HepG2 (cell line): Measurements from ENCODE around the gene KLF16. TPM values are rescaled to one million over a fixed set of nuclear protein-coding genes. Genes with fewer than 3 reads are reported as not detected.
A peak's percentile ranks its signal among the peaks of the same experiment; 100 is the strongest.

Source experiments
- CHCHD3 ChIP-seq: sonication (generic); formaldehyde crosslinking; IDR thresholded peaks from 2 replicates; pipeline ENCODE4 v1.8.0; 2022; ENCODE audit warnings: mild to moderate bottlenecking, missing genetic modification reagents, moderate library complexity
- MEF2D ChIP-seq: sonication (generic); formaldehyde crosslinking; IDR thresholded peaks from 2 replicates; pipeline ENCODE4 v1.5.1; 2020; ENCODE audit warnings: mild to moderate bottlenecking, missing genetic modification reagents
- NFKB2 ChIP-seq: sonication (generic); formaldehyde crosslinking; IDR thresholded peaks from 2 replicates; pipeline ENCODE4 v1.4.0; 2020; ENCODE audit warnings: missing genetic modification reagents, borderline replicate concordance
- PAF1 ChIP-seq: IDR thresholded peaks from 2 replicates; pipeline ENCODE4 v1.6.1; 2016; ENCODE audit warnings: missing genetic modification reagents, missing compliant biosample characterization
- SRY ChIP-seq: sonication (generic); formaldehyde crosslinking; IDR thresholded peaks from 2 replicates; pipeline ENCODE4 v1.8.0; 2022; ENCODE audit warnings: mild to moderate bottlenecking, missing genetic modification reagents
- WIZ ChIP-seq: sonication (generic); formaldehyde crosslinking; IDR thresholded peaks from 2 replicates; pipeline ENCODE4 v1.5.1; 2020; ENCODE audit warnings: mild to moderate bottlenecking, missing genetic modification reagents
- ZNF224 ChIP-seq: sonication (generic); formaldehyde crosslinking; IDR thresholded peaks from 2 replicates; pipeline ENCODE4 v1.5.0; 2020; ENCODE audit warnings: mild to moderate bottlenecking, missing genetic modification reagents
- ZNF235 ChIP-seq: sonication (generic); formaldehyde crosslinking; IDR thresholded peaks from 2 replicates; pipeline ENCODE4 v1.8.1; 2023; ENCODE audit warnings: mild to moderate bottlenecking, missing genetic modification reagents, borderline replicate concordance
- ZNF446 ChIP-seq: sonication (generic); formaldehyde crosslinking; IDR thresholded peaks from 2 replicates; pipeline ENCODE4 v1.5.0; 2020; ENCODE audit warnings: mild to moderate bottlenecking, missing genetic modification reagents
- ZNF530 ChIP-seq: sonication (generic); formaldehyde crosslinking; IDR thresholded peaks from 2 replicates; pipeline ENCODE4 v1.5.0; 2020; ENCODE audit warnings: low read depth, mild to moderate bottlenecking, missing genetic modification reagents
- ZNF547 ChIP-seq: sonication (generic); formaldehyde crosslinking; IDR thresholded peaks from 2 replicates; pipeline ENCODE4 v1.5.1; 2020; ENCODE audit warnings: mild to moderate bottlenecking, missing genetic modification reagents
- ZNF678 ChIP-seq: sonication (generic); formaldehyde crosslinking; IDR thresholded peaks from 2 replicates; pipeline ENCODE4 v1.4.0; 2020; ENCODE audit warnings: mild to moderate bottlenecking, missing genetic modification reagents
- ZNF891 ChIP-seq: sonication (generic); formaldehyde crosslinking; IDR thresholded peaks from 2 replicates; pipeline ENCODE4 v1.5.0; 2020; ENCODE audit warnings: mild to moderate bottlenecking, missing genetic modification reagents
- polyA plus RNA-seq, 8 experiments: library from polyadenylated mRNA; depleted of rRNA in 3 of 8; stranded (reverse) in 7 of 8; unstranded in 1 of 8; fragments of >200 nt; fragmentation: Illumina TruSeq in 4 of 8; extraction: Trizol in 4 of 8; gene quantifications; 2 replicates each; pipeline versions ENCODE4 v1.2.1 to v1.2.3, GENCODE V29; 2011 to 2016; ENCODE audit warnings: low read depth in 4 of 8, missing spikeins in 1 of 8, mixed read lengths in 1 of 8; ENCODE audit not compliant: insufficient read depth in 1 of 8
- total RNA-seq, 5 experiments: library from RNA; depleted of rRNA; stranded (reverse); fragments of >200 nt; fragmentation: Illumina TruSeq; extraction: Trizol; gene quantifications; 2 replicates each; pipeline ENCODE4 v1.2.3, GENCODE V29; 2016; ENCODE audit warnings: low read depth in 1 of 5
- TF ChIP-seq, protein P1 (sequence below): sonication (generic); formaldehyde crosslinking; IDR thresholded peaks from 2 replicates; pipeline ENCODE4 v1.4.0; 2020; ENCODE audit warnings: low read depth, mild to moderate bottlenecking, missing genetic modification reagents
- TF ChIP-seq, protein P2 (sequence below): fragments of 450-650 bp; IDR thresholded peaks from 2 replicates; pipeline ENCODE4 v1.6.1; 2016
- TF ChIP-seq, protein P3 (sequence below): sonication (generic); formaldehyde crosslinking; IDR thresholded peaks from 2 replicates; pipeline ENCODE4 v1.5.1; 2020; ENCODE audit warnings: mild to moderate bottlenecking, missing genetic modification reagents, borderline replicate concordance
- TF ChIP-seq, protein P4 (sequence below): sonication (generic); formaldehyde crosslinking; IDR thresholded peaks from 2 replicates; pipeline ENCODE4 v1.4.0; 2020; ENCODE audit warnings: mild to moderate bottlenecking, missing genetic modification reagents

Gene KLF16
- total and polyA plus RNA-seq, 2 of the 13 experiments (the other 11 are each of a cell fraction or from before 2014, with no cell fraction given): 3.5 to 6.7 TPM

DNA sequence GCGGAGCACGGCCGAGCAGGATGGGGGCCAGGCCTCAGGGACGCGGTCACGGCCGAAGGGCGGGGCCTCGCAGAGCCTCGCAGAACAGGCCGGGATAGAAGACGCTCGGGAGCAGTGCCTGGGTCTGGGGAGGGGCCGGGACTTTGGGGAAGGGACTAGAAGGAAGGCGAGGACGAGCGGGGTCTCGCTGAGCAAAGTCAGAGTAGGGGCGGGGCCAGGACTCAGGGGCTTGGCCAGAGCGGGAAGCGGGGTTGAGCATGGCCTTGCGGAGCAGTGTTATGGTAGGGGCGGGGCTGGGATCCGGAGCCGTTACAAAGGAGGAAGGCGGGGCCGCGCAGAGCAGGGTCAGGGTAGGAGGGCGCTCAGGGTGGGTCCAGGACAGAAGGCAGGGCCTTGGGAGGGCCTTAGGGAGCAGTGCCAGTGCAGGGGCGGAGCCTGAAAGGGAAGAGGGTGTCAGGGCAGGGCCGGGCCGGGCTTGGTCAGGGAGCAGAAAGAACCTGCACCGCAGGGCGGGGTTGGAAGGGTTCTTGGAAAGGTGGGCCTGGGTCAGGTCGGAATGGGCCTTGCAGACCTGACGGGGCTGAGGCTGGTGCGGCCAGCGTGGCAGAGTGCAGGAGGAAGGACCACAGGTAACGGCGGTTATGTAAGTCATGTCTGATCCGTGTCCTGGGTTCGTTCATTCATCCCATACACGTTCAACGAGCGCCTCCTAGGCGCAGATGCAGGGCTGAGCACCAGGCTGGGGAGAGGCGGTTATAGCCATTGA is 50.8 kb downstream of the KLF16 start (continued):
- TF ChIP-seq, protein P1, sequence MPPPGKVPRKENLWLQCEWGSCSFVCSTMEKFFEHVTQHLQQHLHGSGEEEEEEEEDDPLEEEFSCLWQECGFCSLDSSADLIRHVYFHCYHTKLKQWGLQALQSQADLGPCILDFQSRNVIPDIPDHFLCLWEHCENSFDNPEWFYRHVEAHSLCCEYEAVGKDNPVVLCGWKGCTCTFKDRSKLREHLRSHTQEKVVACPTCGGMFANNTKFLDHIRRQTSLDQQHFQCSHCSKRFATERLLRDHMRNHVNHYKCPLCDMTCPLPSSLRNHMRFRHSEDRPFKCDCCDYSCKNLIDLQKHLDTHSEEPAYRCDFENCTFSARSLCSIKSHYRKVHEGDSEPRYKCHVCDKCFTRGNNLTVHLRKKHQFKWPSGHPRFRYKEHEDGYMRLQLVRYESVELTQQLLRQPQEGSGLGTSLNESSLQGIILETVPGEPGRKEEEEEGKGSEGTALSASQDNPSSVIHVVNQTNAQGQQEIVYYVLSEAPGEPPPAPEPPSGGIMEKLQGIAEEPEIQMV: no peak
- TF ChIP-seq WIZ: no peak
- no peak for TF ChIP-seq ZNF446
- no peak; the same call in 1 of the 2 replicates for TF ChIP-seq SRY (CRISPR knock-in tag)
- TF ChIP-seq ZNF547: no peak
- peak; percentile 54 for TF ChIP-seq ZNF891 (CRISPR knock-in tag)
- TF ChIP-seq NFKB2 (CRISPR knock-in tag): peak; percentile 47; the same call in 1 of the 2 replicates
- TF ChIP-seq, protein P2, sequence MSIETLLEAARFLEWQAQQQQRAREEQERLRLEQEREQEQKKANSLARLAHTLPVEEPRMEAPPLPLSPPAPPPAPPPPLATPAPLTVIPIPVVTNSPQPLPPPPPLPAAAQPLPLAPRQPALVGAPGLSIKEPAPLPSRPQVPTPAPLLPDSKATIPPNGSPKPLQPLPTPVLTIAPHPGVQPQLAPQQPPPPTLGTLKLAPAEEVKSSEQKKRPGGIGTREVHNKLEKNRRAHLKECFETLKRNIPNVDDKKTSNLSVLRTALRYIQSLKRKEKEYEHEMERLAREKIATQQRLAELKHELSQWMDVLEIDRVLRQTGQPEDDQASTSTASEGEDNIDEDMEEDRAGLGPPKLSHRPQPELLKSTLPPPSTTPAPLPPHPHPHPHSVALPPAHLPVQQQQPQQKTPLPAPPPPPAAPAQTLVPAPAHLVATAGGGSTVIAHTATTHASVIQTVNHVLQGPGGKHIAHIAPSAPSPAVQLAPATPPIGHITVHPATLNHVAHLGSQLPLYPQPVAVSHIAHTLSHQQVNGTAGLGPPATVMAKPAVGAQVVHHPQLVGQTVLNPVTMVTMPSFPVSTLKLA: no peak
- TF ChIP-seq ZNF678: no peak
- TF ChIP-seq MEF2D (CRISPR knock-in tag): peak; percentile 63; the same call in 1 of the 2 replicates
- TF ChIP-seq PAF1: no peak
- TF ChIP-seq ZNF224 (CRISPR knock-in tag): 0 out of 2 replicates have a peak, but pooled peaks have one; percentile 17
- no peak for TF ChIP-seq ZNF530 (CRISPR knock-in tag)
- TF ChIP-seq, protein P3, sequence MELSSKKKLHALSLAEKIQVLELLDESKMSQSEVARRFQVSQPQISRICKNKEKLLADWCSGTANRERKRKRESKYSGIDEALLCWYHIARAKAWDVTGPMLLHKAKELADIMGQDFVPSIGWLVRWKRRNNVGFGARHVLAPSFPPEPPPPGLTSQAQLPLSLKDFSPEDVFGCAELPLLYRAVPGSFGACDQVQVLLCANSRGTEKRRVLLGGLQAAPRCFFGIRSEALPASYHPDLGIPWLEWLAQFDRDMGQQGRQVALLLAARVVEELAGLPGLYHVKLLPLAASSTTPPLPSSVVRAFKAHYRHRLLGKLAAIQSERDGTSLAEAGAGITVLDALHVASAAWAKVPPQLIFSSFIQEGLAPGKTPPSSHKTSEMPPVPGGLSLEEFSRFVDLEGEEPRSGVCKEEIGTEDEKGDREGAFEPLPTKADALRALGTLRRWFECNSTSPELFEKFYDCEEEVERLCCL (CRISPR knock-in tag): no peak
- TF ChIP-seq, protein P4, sequence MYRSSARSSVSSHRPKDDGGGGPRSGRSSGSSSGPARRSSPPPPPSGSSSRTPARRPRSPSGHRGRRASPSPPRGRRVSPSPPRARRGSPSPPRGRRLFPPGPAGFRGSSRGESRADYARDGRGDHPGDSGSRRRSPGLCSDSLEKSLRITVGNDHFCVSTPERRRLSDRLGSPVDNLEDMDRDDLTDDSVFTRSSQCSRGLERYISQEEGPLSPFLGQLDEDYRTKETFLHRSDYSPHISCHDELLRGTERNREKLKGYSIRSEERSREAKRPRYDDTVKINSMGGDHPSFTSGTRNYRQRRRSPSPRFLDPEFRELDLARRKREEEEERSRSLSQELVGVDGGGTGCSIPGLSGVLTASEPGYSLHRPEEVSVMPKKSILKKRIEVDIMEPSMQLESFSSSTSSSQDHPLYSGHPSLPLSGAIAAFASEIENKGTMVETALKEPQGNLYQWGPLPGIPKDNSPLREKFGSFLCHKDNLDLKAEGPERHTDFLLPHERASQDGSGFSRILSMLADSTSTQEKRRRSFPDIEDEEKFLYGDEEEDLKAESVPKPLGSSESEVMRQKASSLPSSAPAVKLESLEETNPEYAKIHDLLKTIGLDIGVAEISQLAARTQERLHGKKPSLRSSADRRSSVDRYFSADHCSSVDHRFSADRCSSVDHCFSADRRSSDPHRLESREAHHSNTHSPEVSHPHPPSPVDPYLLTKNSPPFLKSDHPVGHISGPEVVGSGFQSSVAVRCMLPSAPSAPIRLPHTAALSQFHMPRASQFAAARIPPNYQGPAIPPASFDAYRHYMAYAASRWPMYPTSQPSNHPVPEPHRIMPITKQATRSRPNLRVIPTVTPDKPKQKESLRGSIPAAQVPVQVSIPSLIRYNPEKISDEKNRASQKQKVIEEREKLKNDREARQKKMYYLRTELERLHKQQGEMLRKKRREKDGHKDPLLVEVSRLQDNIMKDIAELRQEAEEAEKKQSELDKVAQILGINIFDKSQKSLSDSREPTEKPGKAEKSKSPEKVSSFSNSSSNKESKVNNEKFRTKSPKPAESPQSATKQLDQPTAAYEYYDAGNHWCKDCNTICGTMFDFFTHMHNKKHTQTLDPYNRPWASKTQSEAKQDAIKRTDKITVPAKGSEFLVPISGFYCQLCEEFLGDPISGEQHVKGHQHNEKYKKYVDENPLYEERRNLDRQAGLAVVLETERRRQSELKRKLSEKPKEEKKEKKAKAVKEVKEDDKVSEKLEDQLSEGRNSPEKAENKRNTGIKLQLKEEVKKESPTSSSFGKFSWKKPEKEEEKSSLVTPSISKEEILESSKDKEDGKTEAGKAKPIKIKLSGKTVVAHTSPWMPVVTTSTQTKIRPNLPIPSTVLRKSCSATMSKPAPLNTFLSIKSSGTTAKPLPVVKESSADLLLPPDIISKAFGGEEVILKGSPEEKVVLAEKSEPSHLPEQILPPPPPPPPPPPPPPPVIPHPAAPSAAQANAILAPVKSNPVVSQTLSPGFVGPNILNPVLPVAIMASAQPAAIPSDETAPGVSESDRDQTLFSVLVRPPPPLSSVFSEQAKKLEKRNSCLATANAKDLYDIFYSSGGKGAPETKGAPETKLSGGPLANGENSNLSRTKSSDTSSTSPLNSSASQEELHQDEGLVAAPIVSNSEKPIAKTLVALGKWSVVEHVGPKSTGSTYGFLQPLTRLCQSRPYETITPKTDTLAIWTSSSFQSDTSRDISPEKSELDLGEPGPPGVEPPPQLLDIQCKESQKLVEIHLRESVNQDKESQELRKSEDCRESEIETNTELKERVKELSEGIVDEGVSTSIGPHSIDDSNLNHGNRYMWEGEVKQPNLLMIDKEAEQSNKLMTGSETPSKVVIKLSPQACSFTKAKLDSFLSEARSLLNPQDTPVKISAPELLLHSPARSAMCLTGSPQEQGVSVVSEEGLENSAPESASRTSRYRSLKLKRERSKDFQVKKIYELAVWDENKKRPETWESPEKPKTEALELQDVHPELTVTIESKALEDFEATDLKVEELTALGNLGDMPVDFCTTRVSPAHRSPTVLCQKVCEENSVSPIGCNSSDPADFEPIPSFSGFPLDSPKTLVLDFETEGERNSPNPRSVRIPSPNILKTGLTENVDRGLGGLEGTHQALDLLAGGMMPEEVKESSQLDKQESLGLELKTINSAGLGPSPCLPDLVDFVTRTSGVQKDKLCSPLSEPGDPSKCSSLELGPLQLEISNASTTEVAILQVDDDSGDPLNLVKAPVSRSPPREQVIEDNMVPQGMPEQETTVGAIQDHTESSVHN (CRISPR knock-in tag): no peak
- TF ChIP-seq ZNF235 (CRISPR knock-in tag): no peak
- TF ChIP-seq CHCHD3: 0 out of 2 replicates have a peak, but pooled peaks have one; percentile 48
